Cardiac muscle cell (in vitro differentiated cells and primary cell): ENCODE results near the gene CAMK2B. TPM values are rescaled to one million over a fixed set of nuclear protein-coding genes. Genes with fewer than 3 reads are reported as not detected.

Experiments
- DNase-seq, 2 donors: peaks; one replicate each; pipeline versions ENCODE4 v3.0.0 to v3.0.0-alpha.2; 2010 to 2017; ENCODE audit warnings: low read depth in 1 of 2, low spot score in 1 of 2
- H3K27ac ChIP-seq: fragments of 200-600 bp; sonication (generic); 2 replicates; pipeline ENCODE4 v1.5.1; 2016
- H3K27me3 ChIP-seq: fragments of 200-600 bp; sonication (generic); 2 replicates; pipeline ENCODE4 v1.6.0; 2016; ENCODE audit warnings: control low read depth
- H3K36me3 ChIP-seq: fragments of 200-600 bp; sonication (generic); 2 replicates; pipeline ENCODE4 v1.5.1; 2016; ENCODE audit warnings: control low read depth
- H3K4me1 ChIP-seq: fragments of 200-600 bp; sonication (generic); 2 replicates; pipeline ENCODE4 v1.8.1; 2017; ENCODE audit warnings: low read depth, mild to moderate bottlenecking, mixed run types
- H3K4me3 ChIP-seq: fragments of 200-600 bp; sonication (generic); 2 replicates; pipeline ENCODE4 v1.5.1; 2016; ENCODE audit warnings: mild to moderate bottlenecking
- H3K9me3 ChIP-seq: fragments of 200-600 bp; sonication (generic); 2 replicates; pipeline ENCODE4 v1.5.1; 2017; ENCODE audit warnings: low read depth, mild to moderate bottlenecking, control low read depth
- polyA plus RNA-seq: library from polyadenylated mRNA; unstranded; fragments of >200 nt; fragmentation: Nextera tagmentation; extraction: Ambion mirVana; gene quantifications from 2 replicates; pipeline ENCODE4 v1.2.1, GENCODE V29; 2016
- total RNA-seq: library from RNA; depleted of rRNA; stranded (reverse); fragments of >200 nt; gene quantifications from 2 replicates; pipeline ENCODE4 v1.2.3, GENCODE V29; 2016
- TF ChIP-seq, protein P1 (sequence below): IDR thresholded peaks from 2 replicates; pipeline ENCODE4 v1.5.1; 2012; ENCODE audit warnings: low read depth, mild to moderate bottlenecking, low read length

The CAMK2B gene
- total and polyA plus RNA-seq, 2 experiments from 2014 or later = 7.7 to 17.7 TPM

- H3K9me3 ChIP-seq = no peaks in the 10 kb centered on the region
- H3K4me3 ChIP-seq = no peak overlapping the region
- DNase-seq = no peak
- H3K27me3 ChIP-seq = no peaks in the 10 kb centered on the region
- H3K4me1 ChIP-seq = no peaks in the 10 kb centered on the region
- H3K27ac ChIP-seq = no peak overlapping the region
- no peaks in the 10 kb centered on the region for H3K36me3 ChIP-seq
- TF ChIP-seq, protein P1, sequence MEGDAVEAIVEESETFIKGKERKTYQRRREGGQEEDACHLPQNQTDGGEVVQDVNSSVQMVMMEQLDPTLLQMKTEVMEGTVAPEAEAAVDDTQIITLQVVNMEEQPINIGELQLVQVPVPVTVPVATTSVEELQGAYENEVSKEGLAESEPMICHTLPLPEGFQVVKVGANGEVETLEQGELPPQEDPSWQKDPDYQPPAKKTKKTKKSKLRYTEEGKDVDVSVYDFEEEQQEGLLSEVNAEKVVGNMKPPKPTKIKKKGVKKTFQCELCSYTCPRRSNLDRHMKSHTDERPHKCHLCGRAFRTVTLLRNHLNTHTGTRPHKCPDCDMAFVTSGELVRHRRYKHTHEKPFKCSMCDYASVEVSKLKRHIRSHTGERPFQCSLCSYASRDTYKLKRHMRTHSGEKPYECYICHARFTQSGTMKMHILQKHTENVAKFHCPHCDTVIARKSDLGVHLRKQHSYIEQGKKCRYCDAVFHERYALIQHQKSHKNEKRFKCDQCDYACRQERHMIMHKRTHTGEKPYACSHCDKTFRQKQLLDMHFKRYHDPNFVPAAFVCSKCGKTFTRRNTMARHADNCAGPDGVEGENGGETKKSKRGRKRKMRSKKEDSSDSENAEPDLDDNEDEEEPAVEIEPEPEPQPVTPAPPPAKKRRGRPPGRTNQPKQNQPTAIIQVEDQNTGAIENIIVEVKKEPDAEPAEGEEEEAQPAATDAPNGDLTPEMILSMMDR = no peak
Measured at GRCh38 chr7:44189993-44190872, 135.2 kb downstream of the CAMK2B start.

DNA sequence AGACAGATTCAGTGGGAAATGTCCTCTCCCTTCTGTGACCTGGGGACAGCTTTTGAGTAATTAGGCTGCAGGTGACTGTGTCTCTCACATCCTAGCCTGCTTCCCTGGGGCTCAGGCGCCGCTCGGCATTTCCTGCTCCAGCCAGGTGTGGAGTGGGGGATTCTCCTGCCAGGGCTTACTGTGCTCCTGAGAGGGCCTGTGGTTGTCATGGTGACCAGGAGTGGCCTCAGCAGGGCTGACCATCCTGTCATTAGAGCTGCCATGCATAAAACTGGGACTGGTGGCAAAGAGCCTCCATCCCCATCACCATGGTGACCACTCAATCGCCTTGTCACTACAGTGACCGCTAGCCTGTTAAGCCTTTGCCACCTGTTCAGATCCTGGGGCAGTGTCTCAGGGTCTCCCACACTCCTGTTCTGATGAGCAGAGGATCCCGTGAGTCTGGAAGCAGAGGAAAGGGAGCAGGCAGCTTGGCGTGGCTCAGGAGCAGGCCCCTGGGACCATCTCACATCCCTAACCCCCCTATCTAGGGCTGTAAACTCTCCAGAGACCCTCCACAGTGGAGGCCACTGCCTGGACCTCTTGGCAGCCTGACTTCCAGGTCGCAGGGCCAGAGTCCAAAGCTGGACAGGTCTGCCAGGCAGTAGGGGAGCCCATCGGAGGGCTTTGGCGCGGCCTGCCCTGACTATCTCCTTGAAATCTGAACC, 136.0 kb downstream of the CAMK2B start, which contains the start of gene GCK:
TSS of gene GCK (minus strand) at position 154 of the 707 bp plus-strand sequence. CDS start 486 bp downstream, outside the sequence.
- Histone ChIP-seq H3K4me1 (peaks cover under 1% of the 10 kb centered on the region), H3K9me3 (no peaks in the 10 kb centered on the region), H3K27ac (peak within 1 kb of the TSS; percentile 19), H3K36me3 (no peaks in the 10 kb centered on the region), H3K4me3 (no peak within 1 kb of the TSS), H3K27me3 (no peaks in the 10 kb centered on the region)
- TF ChIP-seq, protein P1 = no peak
- peak in 1 of 2 donors; percentile 13 for DNase-seq

GRCh38 chr7:44188480-44189225, 136.7 kb downstream of the CAMK2B start:
- no peak for DNase-seq
- TF ChIP-seq, protein P1 = no peak
- peak overlapping the region; percentile 19 for H3K27ac ChIP-seq

GRCh38 chr7:44187636-44188416, 137.6 kb downstream of the CAMK2B start:
- no peak for DNase-seq
- Histone ChIP-seq H3K4me1 (peaks cover 5% of the 10 kb centered on the region), H3K36me3 (no peaks in the 10 kb centered on the region), H3K4me3 (no peak overlapping the region), H3K27ac (peak overlapping the region; percentile 19), H3K9me3 (no peaks in the 10 kb centered on the region), H3K27me3 (no peaks in the 10 kb centered on the region)
- TF ChIP-seq, protein P1 = no peak

More at GRCh38 chr7:44188480-44189225, 136.7 kb downstream of the CAMK2B start:
- Histone ChIP-seq H3K4me3 (no peak overlapping the region), H3K27me3 (no peaks in the 10 kb centered on the region), H3K4me1 (peaks cover 5% of the 10 kb centered on the region), H3K36me3 (no peaks in the 10 kb centered on the region), H3K9me3 (no peaks in the 10 kb centered on the region)

GRCh38 chr7:44186736-44187135, 138.7 kb downstream of the CAMK2B start:
- Histone ChIP-seq H3K27me3 (no peaks in the 10 kb centered on the region), H3K4me3 (no peak overlapping the region), H3K27ac (no peak overlapping the region), H3K36me3 (no peaks in the 10 kb centered on the region), H3K9me3 (no peaks in the 10 kb centered on the region), H3K4me1 (peaks cover 5% of the 10 kb centered on the region)
- DNase-seq = no peak
- TF ChIP-seq, protein P1 = no peak
